Activated CD4-positive, alpha-beta T cell treated with anti-CD3 and anti-CD28 coated beads, Interleukin-2, amount 50 U/mL, for 48 hours (primary cell): Measurements from ENCODE around the gene FBRS.
"Not testable (repeated sequence)": the region's sequence is repeated elsewhere in the genome, so short reads cannot be mapped to it uniquely, and the experiment has no call there.

Experiments used
- DNase-seq, 2 experiments: peaks; one replicate each; pipeline ENCODE4 v3.0.0-alpha.2; 2020

The FBRS gene

GRCh38 chr16:30665830-30666190 lies 7.6 kb downstream of the FBRS start:
- no peak for DNase-seq

GRCh38 chr16:30666681-30667080 lies 8.4 kb downstream of the FBRS start:
- no peak for DNase-seq

GRCh38 chr16:30667361-30667905 lies 9.2 kb downstream of the FBRS start:
- no peak for DNase-seq

- DNase-seq, result no peak
Measured at GRCh38 chr16:30668393-30668792, 10.2 kb downstream of the FBRS start.

- no peak for DNase-seq
Measured at GRCh38 chr16:30669026-30669902, 11.0 kb downstream of the FBRS start.

- DNase-seq, result no peak
Measured at GRCh38 chr16:30669903-30670824, 11.9 kb downstream of the FBRS start.

GRCh38 chr16:30675143-30675542 lies 16.9 kb downstream of the FBRS start:
- no peak for DNase-seq

- DNase-seq, result no peak
Measured at GRCh38 chr16:30677931-30678585, 19.8 kb downstream of the FBRS start.

- no peak for DNase-seq
Measured at GRCh38 chr16:30678586-30678970, 20.3 kb downstream of the FBRS start.

- DNase-seq, result no peak
Measured at GRCh38 chr16:30680326-30680725, 22.1 kb downstream of the FBRS start.

GRCh38 chr16:30688701-30689100 lies 30.5 kb downstream of the FBRS start:
- no peak for DNase-seq

GRCh38 chr16:30691907-30692306 lies 33.7 kb downstream of the FBRS start:
- no peak for DNase-seq

GRCh38 chr16:30692396-30693064 lies 34.3 kb downstream of the FBRS start:
- no peak for DNase-seq

- DNase-seq, result no peak
Measured at GRCh38 chr16:30694926-30695693, 36.9 kb downstream of the FBRS start.

GRCh38 chr16:30696646-30697045 lies 38.4 kb downstream of the FBRS start:
- not testable (repeated sequence) for DNase-seq

- DNase-seq, result no peak
Measured at GRCh38 chr16:30697264-30698138, 39.3 kb downstream of the FBRS start.

- DNase-seq, result peak; percentile 99
Measured at GRCh38 chr16:30698139-30698815, 40.0 kb downstream of the FBRS start.

GRCh38 chr16:30698816-30699614 lies 40.8 kb downstream of the FBRS start, which contains the start of gene SRCAP:
SRCAP (plus strand) TSS chr16:30699171; CDS start chr16:30700825, 1,654 bp downstream.
- peak; percentile 89 to 91 for DNase-seq

- DNase-seq, result no peak
Measured at GRCh38 chr16:30699615-30700099, 41.4 kb downstream of the FBRS start.
